ENCODE results near the gene BEST2. TPM values are rescaled to one million over a fixed set of nuclear protein-coding genes. Genes with fewer than 3 reads are reported as not detected.
A peak's percentile ranks its signal among the peaks of the same experiment; 100 is the strongest.

BEST2 gene
- total RNA-seq, 1 experiment from 2014 or later = 3.3 TPM

GRCh38 chr19:12769689-12770088, 18.1 kb downstream of the BEST2 start (continued):
- TF ChIP-seq AR (CRISPR knock-in tag; IDR thresholded peaks at IDR 0.05) (no peak), ETV6 (CRISPR knock-in tag; IDR thresholded peaks at IDR 0.05) (peak; percentile 85), SP1 (CRISPR knock-in tag; conservative IDR thresholded peaks at IDR 0.05) (peak; percentile 91), HMGXB4 (CRISPR knock-in tag; IDR thresholded peaks at IDR 0.05) (peak; percentile 70; the same call in 1 of the 2 replicates), GTF2I (CRISPR knock-in tag; conservative IDR thresholded peaks at IDR 0.05) (no peak), IRF2 (CRISPR knock-in tag; IDR thresholded peaks at IDR 0.05; ENCODE audit: borderline replicate concordance, low read depth) (no peak), GABPB1 (CRISPR knock-in tag; IDR thresholded peaks at IDR 0.05) (no peak), FOXK1 (CRISPR knock-in tag; IDR thresholded peaks at IDR 0.05) (peak; percentile 80; the same call in 1 of the 2 replicates), NFATC4 (CRISPR knock-in tag; IDR thresholded peaks at IDR 0.05) (no peak), ZBTB21 (CRISPR knock-in tag; IDR thresholded peaks at IDR 0.05; ENCODE audit: borderline replicate concordance) (peak; percentile 64; the same call in 1 of the 2 replicates), USF2 (CRISPR knock-in tag; IDR thresholded peaks at IDR 0.05) (no peak; the same call in 1 of the 2 replicates), GRHL2 (CRISPR knock-in tag; IDR thresholded peaks at IDR 0.05; ENCODE audit: insufficient replicate concordance, severe bottlenecking) (no peak), JUN (CRISPR knock-in tag; IDR thresholded peaks at IDR 0.05) (no peak), HMGA2 (CRISPR knock-in tag; IDR thresholded peaks at IDR 0.05) (no peak), RORB (CRISPR knock-in tag; IDR thresholded peaks at IDR 0.05) (no peak), TEAD1 (CRISPR knock-in tag; IDR thresholded peaks at IDR 0.05) (peak; percentile 88), CBFB (CRISPR knock-in tag; IDR thresholded peaks at IDR 0.05; ENCODE audit: low read depth) (no peak), KAT7 (CRISPR knock-in tag; IDR thresholded peaks at IDR 0.05; ENCODE audit: borderline replicate concordance) (no peak), IRF1 (CRISPR knock-in tag; IDR thresholded peaks at IDR 0.05) (peak; percentile 60), FOXP1 (CRISPR knock-in tag; IDR thresholded peaks at IDR 0.05; ENCODE audit: borderline replicate concordance) (peak; percentile 59; the same call in 1 of the 2 replicates), PRDM15 (CRISPR knock-in tag; IDR thresholded peaks at IDR 0.05) (peak; percentile 24; the same call in 1 of the 2 replicates), ZMAT4 (CRISPR knock-in tag; IDR thresholded peaks at IDR 0.05) (no peak), TP53 (CRISPR knock-in tag; IDR thresholded peaks at IDR 0.05) (no peak), ZNF121 (CRISPR knock-in tag; IDR thresholded peaks at IDR 0.05) (no peak), ZNF512 (CRISPR knock-in tag; IDR thresholded peaks at IDR 0.05; ENCODE audit: borderline replicate concordance) (no peak), ZNF232 (CRISPR knock-in tag; IDR thresholded peaks at IDR 0.05) (peak; percentile 56; the same call in 1 of the 2 replicates), ZBTB43 (CRISPR knock-in tag; IDR thresholded peaks at IDR 0.05) (no peak; the same call in 1 of the 2 replicates)

Measured in WTC11 (cell line).